GM19455 (cell line): ENCODE data around the gene LRRC23.

Experiments
- ATAC-seq: cut with Tn5 transposase; IDR thresholded peaks from one replicate; pipeline ENCODE4 v1.9.1; 2021; ENCODE audit not compliant: unreplicated experiment

The LRRC23 gene

GRCh38 chr12:6923851-6924250, 19.2 kb downstream of the LRRC23 start:
- no peak for ATAC-seq

GRCh38 chr12:6925239-6925539, 20.6 kb downstream of the LRRC23 start:
- no peak for ATAC-seq

- ATAC-seq = no peak
Observed at GRCh38 chr12:6925540-6926279, 21.1 kb downstream of the LRRC23 start.

- no peak for ATAC-seq
Observed at GRCh38 chr12:6927379-6928021, 22.9 kb downstream of the LRRC23 start, which contains the start of gene ATN1. Gene ATN1, plus strand, starts transcription at chr12:6927959. Its CDS starts 6,043 bp downstream, at chr12:6934002.

DNA sequence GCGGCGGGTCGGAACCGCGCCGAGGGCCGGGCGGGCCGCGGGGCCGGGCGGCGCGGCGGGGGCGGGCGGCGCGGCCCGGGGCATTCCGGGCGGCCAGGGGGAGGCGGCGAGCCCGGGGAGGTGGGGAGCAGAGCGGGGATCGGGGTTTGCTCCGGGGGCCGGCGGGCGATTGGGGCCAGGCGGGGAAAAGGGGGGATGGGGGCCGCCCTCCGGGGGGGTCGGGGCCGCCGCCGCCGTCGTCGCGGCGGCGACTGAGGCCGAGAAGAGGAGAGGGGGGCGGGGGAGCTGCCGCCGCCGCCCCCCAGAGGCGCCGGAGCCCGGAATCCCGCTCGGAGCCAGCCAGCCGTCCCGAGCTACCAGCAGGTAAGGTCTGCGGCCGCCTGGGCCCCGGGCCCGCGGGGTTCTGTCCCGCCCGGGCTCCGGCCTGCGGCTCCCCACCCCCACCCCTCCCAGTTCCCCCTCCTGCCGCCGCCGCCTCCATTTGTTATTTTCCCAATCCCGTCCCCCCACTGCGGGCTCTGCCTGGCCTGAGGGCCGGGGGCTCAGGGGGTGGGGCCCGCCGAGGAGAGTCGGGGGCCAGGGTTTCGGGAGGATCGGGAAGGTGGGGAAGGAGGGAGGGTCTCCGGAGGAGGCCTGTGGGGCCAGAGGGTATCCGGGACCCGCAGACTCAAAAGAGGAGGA, 23.5 kb downstream of the LRRC23 start:
- no peak for ATAC-seq

DNA sequence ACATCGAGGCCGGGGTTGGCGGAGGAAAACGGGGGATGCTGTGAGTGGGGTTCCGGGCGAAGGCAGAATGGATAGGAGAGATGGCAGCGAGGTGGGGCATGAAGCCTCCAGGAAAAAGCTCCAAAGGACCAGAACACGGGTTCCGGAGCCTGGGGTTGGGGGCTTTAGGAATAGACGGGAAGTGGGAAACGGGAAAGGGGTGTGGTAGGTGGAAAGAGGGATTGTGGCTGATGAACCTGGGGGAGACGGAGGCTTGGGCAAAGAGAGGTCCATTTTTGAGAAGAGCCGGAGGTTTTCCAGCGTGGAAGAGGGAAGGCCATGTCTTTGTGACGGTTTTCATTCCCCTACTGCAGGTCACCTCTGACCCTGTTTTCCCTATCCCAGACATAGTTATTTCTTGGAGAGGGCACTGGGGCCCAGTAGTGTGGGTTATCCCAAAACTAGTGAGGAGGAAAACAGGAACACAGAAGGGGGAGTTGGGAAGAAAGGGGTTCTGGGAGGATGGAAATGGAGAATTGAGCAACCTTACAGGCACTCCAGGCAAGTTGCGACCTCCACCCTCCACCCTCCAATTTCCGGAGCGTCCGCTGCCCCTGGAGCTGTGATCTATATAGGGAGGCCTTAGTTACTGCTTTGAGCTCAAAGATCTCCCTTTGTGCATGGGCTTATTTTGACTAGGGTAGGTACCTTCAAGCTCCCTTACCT, 24.2 kb downstream of the LRRC23 start:
- ATAC-seq = no peak

- no peak for ATAC-seq
Observed at GRCh38 chr12:6929466-6930452, 25.1 kb downstream of the LRRC23 start.

DNA sequence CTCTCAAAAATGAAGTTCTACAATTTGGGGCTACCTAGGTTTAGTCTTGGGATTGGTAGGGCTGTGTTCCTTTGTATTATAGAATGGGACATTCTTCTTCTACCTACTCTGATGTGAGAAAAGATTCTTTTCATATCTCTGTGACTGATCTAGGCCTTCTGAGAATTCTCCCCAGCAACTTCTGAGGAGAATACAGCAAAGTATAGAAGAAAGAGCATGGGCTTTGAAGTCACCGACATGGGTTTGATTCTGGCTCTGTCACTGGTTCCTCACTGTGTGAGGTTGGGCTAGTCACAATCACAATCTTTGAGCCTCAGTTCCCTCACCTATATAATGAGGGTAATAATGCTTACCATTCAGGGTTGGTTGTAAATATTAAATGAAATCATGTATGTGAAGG, 28.1 kb downstream of the LRRC23 start:
- ATAC-seq = no peak

DNA sequence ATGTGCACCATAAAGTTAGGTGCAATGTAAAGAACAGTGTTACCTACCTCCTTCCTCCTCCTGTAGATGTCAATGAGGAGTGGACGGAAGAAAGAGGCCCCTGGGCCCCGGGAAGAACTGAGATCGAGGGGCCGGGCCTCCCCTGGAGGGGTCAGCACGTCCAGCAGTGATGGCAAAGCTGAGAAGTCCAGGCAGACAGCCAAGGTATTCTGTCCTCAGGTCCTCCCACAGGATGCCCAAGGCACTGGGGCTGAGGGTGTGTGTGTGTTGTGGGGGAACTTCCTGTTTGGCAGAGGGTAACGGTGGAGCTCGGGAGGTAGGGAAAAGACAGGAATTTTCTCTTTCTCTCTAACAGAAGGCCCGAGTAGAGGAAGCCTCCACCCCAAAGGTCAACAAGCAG, 29.5 kb downstream of the LRRC23 start:
- ATAC-seq = no peak

GRCh38 chr12:6935371-6936193, 31.0 kb downstream of the LRRC23 start:
- no peak for ATAC-seq

GRCh38 chr12:6936194-6936635, 31.6 kb downstream of the LRRC23 start:
- ATAC-seq = no peak

DNA sequence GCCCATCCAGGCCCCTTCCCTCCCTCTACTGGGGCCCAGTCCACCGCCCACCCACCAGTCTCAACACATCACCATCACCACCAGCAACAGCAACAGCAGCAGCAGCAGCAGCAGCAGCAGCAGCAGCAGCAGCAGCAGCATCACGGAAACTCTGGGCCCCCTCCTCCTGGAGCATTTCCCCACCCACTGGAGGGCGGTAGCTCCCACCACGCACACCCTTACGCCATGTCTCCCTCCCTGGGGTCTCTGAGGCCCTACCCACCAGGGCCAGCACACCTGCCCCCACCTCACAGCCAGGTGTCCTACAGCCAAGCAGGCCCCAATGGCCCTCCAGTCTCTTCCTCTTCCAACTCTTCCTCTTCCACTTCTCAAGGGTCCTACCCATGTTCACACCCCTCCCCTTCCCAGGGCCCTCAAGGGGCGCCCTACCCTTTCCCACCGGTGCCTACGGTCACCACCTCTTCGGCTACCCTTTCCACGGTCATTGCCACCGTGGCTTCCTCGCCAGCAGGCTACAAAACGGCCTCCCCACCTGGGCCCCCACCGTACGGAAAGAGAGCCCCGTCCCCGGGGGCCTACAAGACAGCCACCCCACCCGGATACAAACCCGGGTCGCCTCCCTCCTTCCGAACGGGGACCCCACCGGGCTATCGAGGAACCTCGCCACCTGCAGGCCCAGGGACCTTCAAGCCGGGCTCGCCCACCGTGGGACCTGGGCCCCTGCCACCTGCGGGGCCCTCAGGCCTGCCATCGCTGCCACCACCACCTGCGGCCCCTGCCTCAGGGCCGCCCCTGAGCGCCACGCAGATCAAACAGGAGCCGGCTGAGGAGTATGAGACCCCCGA, 32.2 kb downstream of the LRRC23 start:
- ATAC-seq = peak; percentile 4

- ATAC-seq = peak; percentile 85
Observed at GRCh38 chr12:6937481-6938352, 33.1 kb downstream of the LRRC23 start.

DNA sequence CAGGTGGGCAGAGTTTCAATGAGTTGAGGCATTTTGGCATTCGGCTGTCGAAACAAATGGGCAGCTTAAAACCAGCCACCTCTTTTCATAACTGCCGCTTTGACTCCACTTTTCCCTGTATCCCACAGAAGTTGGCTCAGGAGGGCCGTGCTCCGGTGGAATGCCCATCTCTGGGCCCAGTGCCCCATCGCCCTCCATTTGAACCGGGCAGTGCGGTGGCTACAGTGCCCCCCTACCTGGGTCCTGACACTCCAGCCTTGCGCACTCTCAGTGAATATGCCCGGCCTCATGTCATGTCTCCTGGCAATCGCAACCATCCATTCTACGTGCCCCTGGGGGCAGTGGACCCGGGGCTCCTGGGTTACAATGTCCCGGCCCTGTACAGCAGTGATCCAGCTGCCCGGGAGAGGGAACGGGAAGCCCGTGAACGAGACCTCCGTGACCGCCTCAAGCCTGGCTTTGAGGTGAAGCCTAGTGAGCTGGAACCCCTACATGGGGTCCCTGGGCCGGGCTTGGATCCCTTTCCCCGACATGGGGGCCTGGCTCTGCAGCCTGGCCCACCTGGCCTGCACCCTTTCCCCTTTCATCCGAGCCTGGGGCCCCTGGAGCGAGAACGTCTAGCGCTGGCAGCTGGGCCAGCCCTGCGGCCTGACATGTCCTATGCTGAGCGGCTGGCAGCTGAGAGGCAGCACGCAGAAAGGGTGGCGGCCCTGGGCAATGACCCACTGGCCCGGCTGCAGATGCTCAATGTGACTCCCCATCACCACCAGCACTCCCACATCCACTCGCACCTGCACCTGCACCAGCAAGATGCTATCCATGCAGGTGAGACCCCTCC, 34.0 kb downstream of the LRRC23 start:
- ATAC-seq = no peak

- no peak for ATAC-seq
Observed at GRCh38 chr12:6939191-6939540, 34.5 kb downstream of the LRRC23 start.

GRCh38 chr12:6941267-6941666, 36.6 kb downstream of the LRRC23 start:
- no peak for ATAC-seq

- no peak for ATAC-seq
Observed at GRCh38 chr12:6941782-6942181, 37.2 kb downstream of the LRRC23 start.
